DND-41 (cell line): ENCODE results near the gene BCL11A.

Source experiments
- CTCF ChIP-seq: IDR thresholded peaks from 2 replicates; pipeline ENCODE4 v1.5.1; 2012; ENCODE audit warnings: borderline replicate concordance, low read length, moderate library complexity, mild to moderate bottlenecking; ENCODE audit not compliant: poor library complexity, severe bottlenecking; ENCODE audit errors: extremely low read depth
- EZH2 ChIP-seq: IDR thresholded peaks from 3 replicates; pipeline ENCODE4 v1.6.1; 2012; ENCODE audit warnings: borderline replicate concordance, low read depth, mild to moderate bottlenecking, moderate library complexity, low read length, inconsistent platforms; ENCODE audit not compliant: severe bottlenecking

- no peak for TF ChIP-seq CTCF
- TF ChIP-seq EZH2 = no peak
Measured at GRCh38 chr2:60485055-60485454, 68.4 kb downstream of the BCL11A start.
